Renal pelvis (tissue), 3 donors: ENCODE data around the gene GANC. TPM values are rescaled to one million over a fixed set of nuclear protein-coding genes. Genes with fewer than 3 reads are reported as not detected.

ENCODE experiments used
- polyA plus RNA-seq, 3 donors: library from polyadenylated mRNA; unstranded; fragments of 120-200 nt; gene quantifications; one replicate each; pipeline ENCODE4 v1.2.1, GENCODE V29; 2013; ENCODE audit not compliant: insufficient read length in 3 of 3

GANC gene
- polyA plus RNA-seq, 3 donors: 23.8 to 32.4 (median 30.1) TPM

Other genes with a start within 250 kb of the GANC start
- gene PLA2G4D, start 178.6 kb upstream of the GANC start, polyA plus RNA-seq: under 1 TPM; 0.04 to 0.22 (median 0.07) TPM
- 10 to 100 TPM; 24.5 to 37.4 (median 35.3) TPM for gene PLA2G4F, start 116.6 kb upstream of the GANC start, polyA plus RNA-seq
- 10 to 100 TPM; 58.1 to 88.5 (median 83.8) TPM for gene VPS39, start 64.9 kb upstream of the GANC start, polyA plus RNA-seq
- gene TMEM87A, start 232 bp downstream of the GANC start, polyA plus RNA-seq: 10 to 100 TPM; 47.7 to 55.5 (median 55.2) TPM
- gene CAPN3, start 86.3 kb downstream of the GANC start, polyA plus RNA-seq: 10 to 100 TPM; 28.7 to 37.7 (median 33.0) TPM
- 10 to 100 TPM; 40.6 to 57.9 (median 48.1) TPM for gene ZNF106, start 217.9 kb downstream of the GANC start, polyA plus RNA-seq
- 100 to 1,000 TPM in 1 of 3 donors, 10 to 100 TPM in 2; 91.6 to 123 (median 92.3) TPM for gene SNAP23, start 222.4 kb downstream of the GANC start, polyA plus RNA-seq